Measurements from ENCODE around the gene TEX54.

DNA sequence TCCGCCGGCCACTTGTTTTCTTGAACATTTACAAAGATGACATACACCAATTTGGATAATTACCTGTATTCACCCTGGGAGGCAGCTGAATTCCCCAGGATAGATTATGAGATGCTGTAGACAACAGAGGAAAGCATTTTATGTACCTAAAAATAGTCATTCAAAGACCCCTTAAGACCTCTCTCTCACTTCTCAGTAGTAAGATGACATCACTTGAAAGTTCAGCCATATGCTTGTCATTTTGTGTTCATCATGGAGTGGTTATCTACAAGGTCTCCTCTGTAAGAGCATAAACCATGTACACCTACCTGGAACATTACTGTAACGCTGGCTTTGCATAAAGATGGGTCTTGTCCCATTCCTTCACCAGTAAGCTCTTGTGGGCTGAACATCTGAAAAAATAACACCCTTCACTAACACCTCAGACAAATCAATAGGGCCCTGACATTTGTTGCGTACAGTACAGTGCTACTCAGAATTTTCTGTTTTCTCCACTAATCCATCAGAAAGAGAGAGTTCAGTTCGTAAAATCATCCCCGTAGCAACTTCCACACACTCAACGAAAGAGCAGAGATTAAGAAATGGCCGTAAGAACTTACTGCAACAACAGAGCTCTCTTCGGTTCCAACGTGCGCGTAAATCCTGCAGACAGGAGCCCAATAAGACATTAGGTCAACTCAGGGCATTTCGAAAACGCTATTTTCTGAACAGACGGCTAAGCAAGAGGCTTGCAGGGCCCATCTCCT is 22.4 kb upstream of the TEX54 start:
- TF ChIP-seq SUZ12 (IDR thresholded peaks at IDR 0.05; ENCODE audit: extremely low read depth, insufficient read depth, insufficient read length) (no peak), YY1 (IDR thresholded peaks at IDR 0.05; ENCODE audit: insufficient read depth, insufficient read length) (no peak)
